AG04449 (cell line): ENCODE measurements around the gene PTPRT.

Source experiments
- CTCF ChIA-PET: fragments of 350-600 bp; formaldehyde crosslinking; extraction: SDS; loops from one replicate; lab custom pipeline; 2021; ENCODE audit warnings: antibody characterized with exemption; lab: Yijun Ruan, JAX
- POLR2A ChIA-PET: fragments of 400-600, 350-600 bp; formaldehyde crosslinking; extraction: SDS; loops from one replicate; lab custom pipeline; 2020; ENCODE audit warnings: antibody characterized with exemption, inconsistent platforms; lab: Yijun Ruan, JAX
- DNase-seq: peaks from one replicate; pipeline ENCODE4 v3.0.0-alpha.2; 2010; ENCODE audit warnings: low read depth, low spot score
- H3K4me3 ChIP-seq: 2 replicates; pipeline ENCODE4 v1.5.1; 2011; ENCODE audit warnings: low read depth, mild to moderate bottlenecking, control low read depth, low read length
- TF ChIP-seq, protein P1 (sequence below): IDR thresholded peaks from one replicate; pipeline ENCODE4 v1.5.1; 2011; ENCODE audit warnings: mild to moderate bottlenecking, moderate library complexity, low read length, control low read depth, inconsistent platforms; ENCODE audit not compliant: insufficient read depth; ENCODE audit errors: missing control alignments

Gene PTPRT

DNA sequence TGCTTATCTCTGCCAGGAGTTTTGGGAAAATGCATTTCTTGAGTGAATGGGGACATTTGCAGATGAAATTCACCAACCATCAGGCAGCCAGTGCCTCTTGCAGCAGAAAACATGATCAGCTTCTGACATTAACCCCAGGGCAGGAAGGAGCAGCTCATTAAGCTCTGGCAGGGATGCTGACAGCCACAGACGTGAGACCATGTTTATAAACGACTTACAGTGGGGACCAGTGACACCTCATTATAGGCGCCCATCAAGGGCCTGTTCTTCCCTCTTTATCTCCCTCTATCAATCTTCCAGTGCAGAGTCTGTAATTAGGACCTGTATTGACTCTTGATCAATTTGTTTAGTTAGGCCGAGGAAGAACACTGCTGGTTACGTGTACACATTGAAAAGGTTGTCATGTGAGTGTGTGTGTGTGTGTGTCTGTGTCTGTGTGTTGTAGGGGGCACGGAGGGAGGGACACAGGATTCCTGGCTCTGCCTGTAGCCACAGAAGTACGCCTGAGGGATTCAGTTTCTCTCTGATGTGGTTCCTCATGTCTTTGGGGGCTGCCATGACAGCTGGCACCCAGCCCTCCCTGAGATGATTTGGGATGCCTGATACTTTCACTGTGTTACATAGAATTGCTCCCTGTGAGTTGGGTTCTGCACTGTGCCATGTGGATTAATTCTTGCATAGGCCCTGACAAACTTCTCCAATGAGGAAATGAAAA, 1143.2 kb downstream of the PTPRT start:
- no peak for DNase-seq
- no peak overlapping the region for H3K4me3 ChIP-seq
- TF ChIP-seq, protein P1, sequence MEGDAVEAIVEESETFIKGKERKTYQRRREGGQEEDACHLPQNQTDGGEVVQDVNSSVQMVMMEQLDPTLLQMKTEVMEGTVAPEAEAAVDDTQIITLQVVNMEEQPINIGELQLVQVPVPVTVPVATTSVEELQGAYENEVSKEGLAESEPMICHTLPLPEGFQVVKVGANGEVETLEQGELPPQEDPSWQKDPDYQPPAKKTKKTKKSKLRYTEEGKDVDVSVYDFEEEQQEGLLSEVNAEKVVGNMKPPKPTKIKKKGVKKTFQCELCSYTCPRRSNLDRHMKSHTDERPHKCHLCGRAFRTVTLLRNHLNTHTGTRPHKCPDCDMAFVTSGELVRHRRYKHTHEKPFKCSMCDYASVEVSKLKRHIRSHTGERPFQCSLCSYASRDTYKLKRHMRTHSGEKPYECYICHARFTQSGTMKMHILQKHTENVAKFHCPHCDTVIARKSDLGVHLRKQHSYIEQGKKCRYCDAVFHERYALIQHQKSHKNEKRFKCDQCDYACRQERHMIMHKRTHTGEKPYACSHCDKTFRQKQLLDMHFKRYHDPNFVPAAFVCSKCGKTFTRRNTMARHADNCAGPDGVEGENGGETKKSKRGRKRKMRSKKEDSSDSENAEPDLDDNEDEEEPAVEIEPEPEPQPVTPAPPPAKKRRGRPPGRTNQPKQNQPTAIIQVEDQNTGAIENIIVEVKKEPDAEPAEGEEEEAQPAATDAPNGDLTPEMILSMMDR = no peak
- CTCF ChIA-PET = no interaction called here
- POLR2A ChIA-PET = no interaction called here

DNA sequence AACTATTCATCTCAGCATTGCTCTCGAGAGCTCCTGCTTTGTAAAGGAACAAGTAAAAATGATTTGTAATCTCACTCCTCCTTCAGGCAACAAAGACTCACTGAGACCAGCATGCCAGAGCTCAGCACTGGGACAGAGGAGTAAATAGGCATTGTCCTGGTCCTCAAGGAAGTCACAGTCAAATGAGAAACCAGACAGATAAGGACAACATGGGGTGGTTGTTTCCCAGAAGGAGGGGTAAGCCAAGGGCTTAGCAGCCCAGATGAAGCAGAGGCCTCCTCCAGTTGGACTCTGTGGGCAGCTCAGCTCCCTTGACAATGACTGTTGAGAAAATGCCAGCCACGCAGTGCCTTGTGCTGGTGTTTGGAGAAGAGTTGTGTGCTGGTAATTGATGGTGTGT, 1145.8 kb downstream of the PTPRT start:
- ChIA-PET CTCF (no interaction called here), POLR2A (no interaction called here)
- no peak for DNase-seq
- TF ChIP-seq, protein P1 = no peak
- no peak overlapping the region for H3K4me3 ChIP-seq

DNA sequence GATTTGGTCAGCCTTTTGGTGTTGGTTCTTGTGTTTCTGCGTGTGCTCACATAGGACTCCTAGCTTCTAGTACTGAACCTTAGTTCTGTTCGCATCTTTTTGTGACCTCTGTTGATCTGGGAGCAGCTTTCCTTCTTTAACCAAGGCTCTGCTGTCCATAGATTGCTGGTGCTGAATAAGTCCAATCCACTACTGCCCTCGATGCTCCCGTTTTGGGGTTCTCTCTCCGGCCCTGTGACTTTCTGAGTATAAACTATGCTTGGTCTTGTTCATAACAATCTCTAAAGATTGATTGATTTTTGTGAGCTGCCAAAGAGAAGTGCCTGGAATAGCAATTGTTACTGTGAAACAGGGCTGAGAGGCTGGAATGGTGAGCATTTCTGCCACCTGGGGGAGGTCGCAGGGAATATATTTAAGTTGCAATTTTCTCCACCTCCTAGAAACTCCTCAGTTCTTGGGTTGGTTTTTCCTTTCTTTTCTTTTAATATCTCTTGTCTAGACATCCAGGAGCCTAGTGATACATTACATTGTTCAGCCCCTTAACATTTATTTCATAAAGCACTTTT, 1148.6 kb downstream of the PTPRT start:
- POLR2A ChIA-PET = no interaction called here
- no peak for DNase-seq
- H3K4me3 ChIP-seq = no peak overlapping the region
- TF ChIP-seq, protein P1 = no peak
- CTCF ChIA-PET = no interaction called here

DNA sequence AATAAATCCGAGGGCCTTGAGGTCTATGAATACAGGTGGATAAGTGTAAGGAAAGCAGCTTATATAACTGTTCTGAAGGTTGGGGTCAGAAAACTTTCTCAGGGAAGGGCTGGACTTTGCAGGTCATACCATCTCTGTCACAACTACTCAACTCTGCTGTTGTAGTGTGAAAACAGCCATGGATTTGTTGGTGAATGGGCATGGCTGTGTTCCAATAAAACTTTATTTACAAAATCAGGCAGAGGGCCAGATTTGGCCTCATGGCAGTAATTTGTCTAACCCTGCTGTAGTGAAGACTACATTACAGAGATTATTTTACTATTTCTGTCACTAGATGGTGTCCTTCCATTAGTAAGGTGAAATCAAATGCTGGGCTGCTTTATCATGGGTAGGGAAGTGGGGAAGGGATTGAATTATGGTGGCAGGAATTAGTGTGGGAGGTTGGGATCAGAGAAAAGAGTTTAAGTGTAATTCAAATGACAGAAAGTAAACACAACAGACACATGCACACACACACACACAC, 1161.9 kb downstream of the PTPRT start:
- no peak for DNase-seq
- TF ChIP-seq, protein P1 = no peak
- H3K4me3 ChIP-seq = no peak overlapping the region
- CTCF ChIA-PET = no interaction called here
- POLR2A ChIA-PET = no interaction called here

DNA sequence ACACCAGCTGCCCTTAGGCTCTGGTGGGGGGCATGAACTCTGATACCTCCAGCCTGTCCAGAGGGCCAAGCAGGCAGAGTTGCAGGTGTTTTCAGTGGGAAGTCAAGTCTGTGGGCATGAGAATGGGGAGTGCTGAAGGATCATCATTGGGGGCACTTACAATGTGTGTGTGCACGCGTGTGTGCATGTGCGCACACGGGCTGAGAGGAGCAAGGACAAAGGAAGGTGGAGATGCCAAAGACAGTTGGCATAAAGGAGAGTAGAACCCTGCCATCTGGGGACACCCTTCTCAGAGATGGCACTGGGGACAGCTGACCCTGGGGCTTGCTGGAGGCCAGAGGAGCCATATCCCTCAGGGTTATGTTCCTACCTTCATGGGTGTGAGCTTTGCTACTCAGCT, 1163.1 kb downstream of the PTPRT start:
- TF ChIP-seq, protein P1 = no peak
- no peak for DNase-seq
- ChIA-PET CTCF (no interaction called here), POLR2A (no interaction called here)
- H3K4me3 ChIP-seq = no peak overlapping the region

DNA sequence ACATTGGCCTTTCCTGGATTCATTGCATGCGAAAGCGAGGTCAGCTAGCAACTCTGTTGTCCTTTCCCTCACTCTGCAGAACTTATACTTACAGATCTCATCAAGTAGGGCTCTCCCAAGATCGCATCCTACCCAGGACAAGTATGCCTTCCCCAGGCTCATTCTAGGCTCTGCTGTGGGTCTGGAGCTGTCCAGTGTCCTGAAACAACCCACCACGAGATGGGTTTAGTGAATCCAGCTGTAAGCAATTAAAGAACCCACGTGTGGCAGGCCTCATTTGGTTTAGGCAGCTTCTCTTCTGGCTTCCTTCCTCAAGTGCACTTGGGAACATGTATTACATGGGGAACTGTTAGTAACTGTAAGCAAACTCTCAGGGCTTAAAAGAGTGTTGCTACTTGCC, 1165.1 kb downstream of the PTPRT start:
- TF ChIP-seq, protein P1 = no peak
- CTCF ChIA-PET = no interaction called here
- POLR2A ChIA-PET = no interaction called here
- no peak overlapping the region for H3K4me3 ChIP-seq
- DNase-seq = no peak
